Stimulated activated naive B cell treated with anti-CD40 and anti-IgM and Interleukin-4, amounts not matched to agents 10 μg/mL and 1 μg/mL and 100 μg/mL, for 72 hours (primary cell): Measurements from ENCODE around the gene CAPN1.
A peak's percentile ranks its signal among the peaks of the same experiment; 100 is the strongest.

Experiments used
- ATAC-seq, 2 donors: fragments of 150-1000 bp; cut with Tn5 transposase; replicated peaks; 2 replicates each; pipeline ENCODE4 v1.10.0; 2021; ENCODE audit warnings: moderate library complexity in 1 of 2
- DNase-seq: peaks from one replicate; pipeline ENCODE4 v3.0.0; 2021
- H3K27ac Mint-ChIP-seq: one replicate; pipeline ENCODE4 v1.8.0; 2022; ENCODE audit warnings: mild to moderate bottlenecking, mixed read lengths
- H3K27me3 Mint-ChIP-seq, 2 donors: one replicate each; pipeline ENCODE4 v1.8.0; 2022; ENCODE audit warnings: mixed read lengths in 2 of 2
- H3K36me3 Mint-ChIP-seq, 2 donors: one replicate each; pipeline ENCODE4 v1.8.0; 2022; ENCODE audit warnings: mixed read lengths in 2 of 2, mild to moderate bottlenecking in 1 of 2
- H3K4me1 Mint-ChIP-seq, 2 donors: one replicate each; pipeline ENCODE4 v1.8.0; 2022; ENCODE audit warnings: mixed read lengths in 2 of 2, mild to moderate bottlenecking in 1 of 2
- H3K4me3 Mint-ChIP-seq, 2 donors: one replicate each; pipeline ENCODE4 v1.8.0; 2022; ENCODE audit warnings: mild to moderate bottlenecking in 2 of 2, mixed read lengths in 2 of 2, moderate library complexity in 1 of 2
- H3K9me3 Mint-ChIP-seq, 2 donors: one replicate each; pipeline ENCODE4 v1.8.0; 2022; ENCODE audit warnings: mixed read lengths in 2 of 2, mild to moderate bottlenecking in 1 of 2

Gene CAPN1

GRCh38 chr11:65260756-65261590, 79.2 kb downstream of the CAPN1 start:
- no peak for DNase-seq
- H3K27me3 Mint-ChIP-seq, result no peaks in the 10 kb centered on the region
- H3K9me3 Mint-ChIP-seq, result no peaks in the 10 kb centered on the region
- H3K4me1 Mint-ChIP-seq, result peaks cover 24 to 32% of the 10 kb centered on the region in 2 donors
- ATAC-seq, result peak; percentile 36 to 41
- peaks cover 12 to 21% of the 10 kb centered on the region in 2 donors for H3K36me3 Mint-ChIP-seq
- peak overlapping the region; percentile 76 to 83 for H3K4me3 Mint-ChIP-seq
- peak overlapping the region; percentile 92 for H3K27ac Mint-ChIP-seq
